Transverse colon (tissue), 3 donors: ENCODE data around the gene NDUFAB1.
"Not testable (repeated sequence)": the region's sequence is repeated elsewhere in the genome, so short reads cannot be mapped to it uniquely, and the experiment has no call there.

ENCODE experiments used
- POLR2A ChIP-seq: fragments of 450-650 bp; IDR thresholded peaks from one replicate; pipeline ENCODE4 v1.6.1; 2016; ENCODE audit warnings: antibody characterized with exemption, mild to moderate bottlenecking, moderate library complexity
- POLR2AphosphoS5 ChIP-seq, 3 donors: sonication (generic); formaldehyde crosslinking; IDR thresholded peaks; one replicate each; pipeline ENCODE4 v1.6.1; 2016; ENCODE audit warnings: antibody characterized with exemption in 3 of 3

- TF ChIP-seq POLR2A; POLR2AphosphoS5 (IDR thresholded peaks at IDR 0.05): not testable (repeated sequence)
These were observed 12.8 kb downstream of the NDUFAB1 start for GRCh38 chr16:23583271-23583670.
